ENCODE data around the gene SIPA1L3. TPM values are rescaled to one million over a fixed set of nuclear protein-coding genes. Genes with fewer than 3 reads are reported as not detected.

The SIPA1L3 gene
- polyA plus RNA-seq, 1 donor from 2014 or later: 2.8 TPM

DNA sequence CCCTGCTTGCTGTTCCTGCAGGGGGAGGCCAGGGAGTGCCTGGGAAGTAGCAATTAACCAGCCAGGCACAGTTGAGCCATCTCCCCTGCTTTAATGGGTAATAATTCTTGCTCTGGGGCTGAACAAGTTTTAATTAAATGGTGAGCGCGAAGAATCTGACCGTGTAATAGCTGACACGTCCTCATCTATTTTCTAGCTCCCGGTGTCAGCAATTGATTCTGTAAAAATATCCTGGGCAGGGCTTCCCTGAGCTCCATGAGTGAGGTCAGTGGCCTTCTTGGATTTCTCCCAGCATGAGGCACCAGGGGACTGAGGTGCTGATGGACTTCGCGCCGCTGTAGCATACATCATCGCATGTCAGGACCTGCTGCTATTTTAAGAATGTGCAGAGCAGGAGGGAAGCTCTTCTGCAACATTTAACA is 26.9 kb downstream of the SIPA1L3 start:
- H3K4me2 ChIP-seq (ENCODE audit: low read length): no peak overlapping the region
- no peaks in the 10 kb centered on the region for H3K9me2 ChIP-seq (ENCODE audit: insufficient read depth, low read length)
- no peaks in the 10 kb centered on the region for H3F3A ChIP-seq (ENCODE audit: insufficient read depth, low read length, poor library complexity, severe bottlenecking)
- H3K27ac ChIP-seq (ENCODE audit: low read length): peak overlapping the region; percentile 50
- H3K27me3 ChIP-seq (ENCODE audit: insufficient read depth, low read depth, low read length): no peaks in the 10 kb centered on the region
- no peaks in the 10 kb centered on the region for H3K79me2 ChIP-seq (replicated peaks; ENCODE audit: insufficient read depth, low read length)
- H3K36me3 ChIP-seq (ENCODE audit: insufficient read depth, low read length): no peaks in the 10 kb centered on the region
- no peaks in the 10 kb centered on the region for H4K20me1 ChIP-seq (ENCODE audit: insufficient read depth)
- TF ChIP-seq POLR2AphosphoS5 (IDR thresholded peaks at IDR 0.05) (peak; percentile 12), EZH2 (IDR thresholded peaks at IDR 0.05; ENCODE audit: borderline replicate concordance, insufficient read depth, low read length, poor library complexity, severe bottlenecking) (no peak)
- no peak overlapping the region for H2AFZ ChIP-seq (ENCODE audit: low read depth, low read length)
- H3K4me3 ChIP-seq (ENCODE audit: low read length): peak overlapping the region; percentile 23
- H3K9me3 ChIP-seq (ENCODE audit: low read length): no peaks in the 10 kb centered on the region
- H3K9ac ChIP-seq (ENCODE audit: low read length): peak overlapping the region; percentile 7

DNA sequence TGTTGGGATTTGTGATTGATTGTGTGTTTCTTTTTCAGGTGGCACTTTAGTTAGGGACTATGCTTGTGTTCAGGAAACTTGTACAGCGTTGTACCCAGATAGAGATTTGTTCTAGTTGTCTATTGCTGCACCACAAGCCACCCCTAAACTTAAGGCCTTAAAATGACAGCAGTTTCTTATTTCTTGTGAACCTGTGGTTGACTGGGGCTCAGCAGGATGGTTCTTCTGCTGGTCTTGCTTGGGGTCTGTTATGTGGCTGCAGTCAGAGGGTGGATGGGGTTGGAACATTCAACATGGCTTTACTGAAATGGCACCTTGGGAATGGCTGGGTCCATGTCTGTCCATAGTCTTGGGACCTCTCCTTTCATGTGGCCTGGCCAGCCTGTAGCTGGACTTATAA is 28.3 kb downstream of the SIPA1L3 start:
- no peaks in the 10 kb centered on the region for H3K9me2 ChIP-seq (ENCODE audit: insufficient read depth, low read length)
- no peaks in the 10 kb centered on the region for H3K36me3 ChIP-seq (ENCODE audit: insufficient read depth, low read length)
- H3K4me3 ChIP-seq (ENCODE audit: low read length): no peak overlapping the region
- H4K20me1 ChIP-seq (ENCODE audit: insufficient read depth): no peaks in the 10 kb centered on the region
- H3K27ac ChIP-seq (ENCODE audit: low read length): no peak overlapping the region
- H3K79me2 ChIP-seq (replicated peaks; ENCODE audit: insufficient read depth, low read length): no peaks in the 10 kb centered on the region
- H3F3A ChIP-seq (ENCODE audit: insufficient read depth, low read length, poor library complexity, severe bottlenecking): no peaks in the 10 kb centered on the region
- no peak overlapping the region for H3K4me2 ChIP-seq (ENCODE audit: low read length)
- H2AFZ ChIP-seq (ENCODE audit: low read depth, low read length): no peak overlapping the region
- no peaks in the 10 kb centered on the region for H3K9me3 ChIP-seq (ENCODE audit: low read length)
- H3K9ac ChIP-seq (ENCODE audit: low read length): no peak overlapping the region
- no peaks in the 10 kb centered on the region for H3K27me3 ChIP-seq (ENCODE audit: insufficient read depth, low read depth, low read length)
- TF ChIP-seq MXI1 (conservative IDR thresholded peaks at IDR 0.05; ENCODE audit: poor library complexity, severe bottlenecking) (no peak), TAF1 (IDR thresholded peaks at IDR 0.05; ENCODE audit: low read depth) (no peak), SMC3 (conservative IDR thresholded peaks at IDR 0.05; ENCODE audit: poor library complexity) (no peak), RAD21 (conservative IDR thresholded peaks at IDR 0.05) (no peak), EZH2 (IDR thresholded peaks at IDR 0.05; ENCODE audit: borderline replicate concordance, insufficient read depth, low read length, poor library complexity, severe bottlenecking) (no peak), POLR2AphosphoS5 (IDR thresholded peaks at IDR 0.05) (no peak)
- TF ChIP-seq, protein P1, sequence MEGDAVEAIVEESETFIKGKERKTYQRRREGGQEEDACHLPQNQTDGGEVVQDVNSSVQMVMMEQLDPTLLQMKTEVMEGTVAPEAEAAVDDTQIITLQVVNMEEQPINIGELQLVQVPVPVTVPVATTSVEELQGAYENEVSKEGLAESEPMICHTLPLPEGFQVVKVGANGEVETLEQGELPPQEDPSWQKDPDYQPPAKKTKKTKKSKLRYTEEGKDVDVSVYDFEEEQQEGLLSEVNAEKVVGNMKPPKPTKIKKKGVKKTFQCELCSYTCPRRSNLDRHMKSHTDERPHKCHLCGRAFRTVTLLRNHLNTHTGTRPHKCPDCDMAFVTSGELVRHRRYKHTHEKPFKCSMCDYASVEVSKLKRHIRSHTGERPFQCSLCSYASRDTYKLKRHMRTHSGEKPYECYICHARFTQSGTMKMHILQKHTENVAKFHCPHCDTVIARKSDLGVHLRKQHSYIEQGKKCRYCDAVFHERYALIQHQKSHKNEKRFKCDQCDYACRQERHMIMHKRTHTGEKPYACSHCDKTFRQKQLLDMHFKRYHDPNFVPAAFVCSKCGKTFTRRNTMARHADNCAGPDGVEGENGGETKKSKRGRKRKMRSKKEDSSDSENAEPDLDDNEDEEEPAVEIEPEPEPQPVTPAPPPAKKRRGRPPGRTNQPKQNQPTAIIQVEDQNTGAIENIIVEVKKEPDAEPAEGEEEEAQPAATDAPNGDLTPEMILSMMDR (IDR thresholded peaks at IDR 0.05; ENCODE audit: poor library complexity, severe bottlenecking): no peak
- TF ChIP-seq, protein P2, sequence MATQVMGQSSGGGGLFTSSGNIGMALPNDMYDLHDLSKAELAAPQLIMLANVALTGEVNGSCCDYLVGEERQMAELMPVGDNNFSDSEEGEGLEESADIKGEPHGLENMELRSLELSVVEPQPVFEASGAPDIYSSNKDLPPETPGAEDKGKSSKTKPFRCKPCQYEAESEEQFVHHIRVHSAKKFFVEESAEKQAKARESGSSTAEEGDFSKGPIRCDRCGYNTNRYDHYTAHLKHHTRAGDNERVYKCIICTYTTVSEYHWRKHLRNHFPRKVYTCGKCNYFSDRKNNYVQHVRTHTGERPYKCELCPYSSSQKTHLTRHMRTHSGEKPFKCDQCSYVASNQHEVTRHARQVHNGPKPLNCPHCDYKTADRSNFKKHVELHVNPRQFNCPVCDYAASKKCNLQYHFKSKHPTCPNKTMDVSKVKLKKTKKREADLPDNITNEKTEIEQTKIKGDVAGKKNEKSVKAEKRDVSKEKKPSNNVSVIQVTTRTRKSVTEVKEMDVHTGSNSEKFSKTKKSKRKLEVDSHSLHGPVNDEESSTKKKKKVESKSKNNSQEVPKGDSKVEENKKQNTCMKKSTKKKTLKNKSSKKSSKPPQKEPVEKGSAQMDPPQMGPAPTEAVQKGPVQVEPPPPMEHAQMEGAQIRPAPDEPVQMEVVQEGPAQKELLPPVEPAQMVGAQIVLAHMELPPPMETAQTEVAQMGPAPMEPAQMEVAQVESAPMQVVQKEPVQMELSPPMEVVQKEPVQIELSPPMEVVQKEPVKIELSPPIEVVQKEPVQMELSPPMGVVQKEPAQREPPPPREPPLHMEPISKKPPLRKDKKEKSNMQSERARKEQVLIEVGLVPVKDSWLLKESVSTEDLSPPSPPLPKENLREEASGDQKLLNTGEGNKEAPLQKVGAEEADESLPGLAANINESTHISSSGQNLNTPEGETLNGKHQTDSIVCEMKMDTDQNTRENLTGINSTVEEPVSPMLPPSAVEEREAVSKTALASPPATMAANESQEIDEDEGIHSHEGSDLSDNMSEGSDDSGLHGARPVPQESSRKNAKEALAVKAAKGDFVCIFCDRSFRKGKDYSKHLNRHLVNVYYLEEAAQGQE (IDR thresholded peaks at IDR 0.05; ENCODE audit: borderline replicate concordance): no peak

DNA sequence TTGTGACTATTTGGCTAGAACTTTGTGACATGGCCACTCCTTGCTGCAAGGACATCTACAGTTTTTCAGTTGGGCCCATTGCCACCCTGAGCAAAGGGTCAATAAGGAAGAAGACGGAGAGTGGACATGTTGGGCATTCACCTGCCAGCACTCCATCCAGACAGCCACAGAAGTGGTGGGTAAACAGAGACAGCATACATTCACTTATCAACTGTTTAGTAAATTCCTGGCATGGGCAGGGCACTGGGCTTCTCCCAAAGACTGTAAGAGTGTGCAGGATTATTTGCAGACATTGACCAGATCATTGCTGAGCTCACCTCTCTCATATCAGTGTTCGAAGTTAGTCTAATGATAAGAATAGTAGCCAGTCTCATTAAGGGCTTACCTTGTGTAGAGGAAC is 29.2 kb downstream of the SIPA1L3 start:
- TF ChIP-seq POLR2AphosphoS5 (IDR thresholded peaks at IDR 0.05) (no peak), EZH2 (IDR thresholded peaks at IDR 0.05; ENCODE audit: borderline replicate concordance, insufficient read depth, low read length, poor library complexity, severe bottlenecking) (no peak), EP300 (conservative IDR thresholded peaks at IDR 0.05; ENCODE audit: poor library complexity, severe bottlenecking) (no peak), RAD21 (conservative IDR thresholded peaks at IDR 0.05) (no peak), MXI1 (conservative IDR thresholded peaks at IDR 0.05; ENCODE audit: poor library complexity, severe bottlenecking) (no peak), TAF1 (IDR thresholded peaks at IDR 0.05; ENCODE audit: low read depth) (no peak), SMC3 (conservative IDR thresholded peaks at IDR 0.05; ENCODE audit: poor library complexity) (no peak)
- TF ChIP-seq, protein P1 (IDR thresholded peaks at IDR 0.05; ENCODE audit: poor library complexity, severe bottlenecking): no peak
- TF ChIP-seq, protein P2 (IDR thresholded peaks at IDR 0.05; ENCODE audit: borderline replicate concordance): no peak
- Histone ChIP-seq H3K27me3 (ENCODE audit: insufficient read depth, low read depth, low read length) (no peaks in the 10 kb centered on the region), H4K20me1 (ENCODE audit: insufficient read depth) (no peaks in the 10 kb centered on the region), H3K9me3 (ENCODE audit: low read length) (no peaks in the 10 kb centered on the region), H3K36me3 (ENCODE audit: insufficient read depth, low read length) (no peaks in the 10 kb centered on the region), H3K79me2 (replicated peaks; ENCODE audit: insufficient read depth, low read length) (no peaks in the 10 kb centered on the region), H3K9me2 (ENCODE audit: insufficient read depth, low read length) (no peaks in the 10 kb centered on the region), H3F3A (ENCODE audit: insufficient read depth, low read length, poor library complexity, severe bottlenecking) (no peaks in the 10 kb centered on the region), H3K4me3 (ENCODE audit: low read length) (no peak overlapping the region), H3K9ac (ENCODE audit: low read length) (no peak overlapping the region), H3K27ac (ENCODE audit: low read length) (no peak overlapping the region), H2AFZ (ENCODE audit: low read depth, low read length) (no peak overlapping the region), H3K4me2 (ENCODE audit: low read length) (no peak overlapping the region)

All from neural cell (in vitro differentiated cells).